ENCODE data around the gene UTP14A.

The UTP14A gene

DNA sequence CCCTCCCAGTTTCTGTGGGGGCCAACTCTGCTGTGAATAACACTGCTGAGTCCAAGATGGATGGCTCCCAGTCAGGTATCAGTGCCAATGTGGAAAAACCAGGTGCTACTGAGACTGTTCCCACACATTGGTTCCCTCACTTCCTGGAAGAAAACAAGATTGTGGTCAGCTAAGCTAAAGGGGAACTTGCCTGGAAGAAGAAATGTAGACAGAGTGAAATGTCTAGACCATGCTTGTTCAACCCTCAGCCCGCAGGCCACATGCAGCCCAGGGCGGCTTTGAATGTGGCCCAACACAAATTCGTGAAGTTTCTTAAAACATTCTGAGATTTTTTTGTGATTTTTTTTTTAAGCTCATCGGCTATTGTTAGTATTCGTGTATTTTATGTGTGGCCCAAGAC lies 28.6 kb upstream of the UTP14A start:
- Histone ChIP-seq H3K4me1 (ENCODE audit: control insufficient read depth in 1 of 2, insufficient read depth in 1 of 2, low read depth in 1 of 2, low read length in 1 of 2) (no peaks in the 10 kb centered on the region), H3K9me3 (no peaks in the 10 kb centered on the region), H3K27ac (no peak overlapping the region), H3K4me3 (ENCODE audit: low read depth in 1 of 2, low read length in 1 of 2) (no peak overlapping the region), H3K27me3 (no peaks in the 10 kb centered on the region), H3K36me3 (no peaks in the 10 kb centered on the region)
- TF ChIP-seq, protein P1, sequence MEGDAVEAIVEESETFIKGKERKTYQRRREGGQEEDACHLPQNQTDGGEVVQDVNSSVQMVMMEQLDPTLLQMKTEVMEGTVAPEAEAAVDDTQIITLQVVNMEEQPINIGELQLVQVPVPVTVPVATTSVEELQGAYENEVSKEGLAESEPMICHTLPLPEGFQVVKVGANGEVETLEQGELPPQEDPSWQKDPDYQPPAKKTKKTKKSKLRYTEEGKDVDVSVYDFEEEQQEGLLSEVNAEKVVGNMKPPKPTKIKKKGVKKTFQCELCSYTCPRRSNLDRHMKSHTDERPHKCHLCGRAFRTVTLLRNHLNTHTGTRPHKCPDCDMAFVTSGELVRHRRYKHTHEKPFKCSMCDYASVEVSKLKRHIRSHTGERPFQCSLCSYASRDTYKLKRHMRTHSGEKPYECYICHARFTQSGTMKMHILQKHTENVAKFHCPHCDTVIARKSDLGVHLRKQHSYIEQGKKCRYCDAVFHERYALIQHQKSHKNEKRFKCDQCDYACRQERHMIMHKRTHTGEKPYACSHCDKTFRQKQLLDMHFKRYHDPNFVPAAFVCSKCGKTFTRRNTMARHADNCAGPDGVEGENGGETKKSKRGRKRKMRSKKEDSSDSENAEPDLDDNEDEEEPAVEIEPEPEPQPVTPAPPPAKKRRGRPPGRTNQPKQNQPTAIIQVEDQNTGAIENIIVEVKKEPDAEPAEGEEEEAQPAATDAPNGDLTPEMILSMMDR (IDR thresholded peaks at IDR 0.05) = no peak

DNA sequence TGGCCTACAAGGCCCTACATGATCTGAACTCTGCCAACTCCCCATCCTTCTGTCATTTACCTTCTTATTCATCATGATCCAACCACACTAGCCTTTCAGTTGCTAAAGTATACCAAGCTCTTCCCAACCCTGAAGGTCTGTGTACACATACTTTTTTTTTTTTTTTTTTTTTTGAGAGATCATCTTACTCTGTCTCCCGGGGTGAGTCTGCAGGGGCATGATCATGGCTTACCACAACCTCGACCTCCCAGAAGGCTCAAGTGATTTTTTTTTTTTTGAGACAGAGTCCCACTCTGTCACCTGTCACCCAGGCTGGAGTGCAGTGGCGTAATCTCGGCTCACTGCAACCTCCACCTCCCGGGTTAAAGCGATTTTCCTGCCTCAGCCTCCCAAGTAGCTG lies 5.9 kb upstream of the UTP14A start:
- Histone ChIP-seq H3K9me3 (no peaks in the 10 kb centered on the region), H3K27ac (no peak overlapping the region), H3K27me3 (no peaks in the 10 kb centered on the region), H3K4me1 (ENCODE audit: control insufficient read depth in 1 of 2, insufficient read depth in 1 of 2, low read depth in 1 of 2, low read length in 1 of 2) (no peaks in the 10 kb centered on the region), H3K4me3 (ENCODE audit: low read depth in 1 of 2, low read length in 1 of 2) (no peak overlapping the region), H3K36me3 (no peaks in the 10 kb centered on the region)
- TF ChIP-seq, protein P1 (IDR thresholded peaks at IDR 0.05) = no peak

GRCh38 chrX:129908636-129909035 lies 2.7 kb downstream of the UTP14A start:
- peaks cover 4% of the 10 kb centered on the region for H3K36me3 ChIP-seq
- H3K4me3 ChIP-seq (ENCODE audit: low read depth in 1 of 2, low read length in 1 of 2) = no peak overlapping the region
- no peak overlapping the region for H3K27ac ChIP-seq
- H3K9me3 ChIP-seq = no peaks in the 10 kb centered on the region
- no peaks in the 10 kb centered on the region for H3K27me3 ChIP-seq
- TF ChIP-seq, protein P1 (IDR thresholded peaks at IDR 0.05) = no peak
- peaks cover 10 to 13% of the 10 kb centered on the region in 2 experiments for H3K4me1 ChIP-seq (ENCODE audit: control insufficient read depth in 1 of 2, insufficient read depth in 1 of 2, low read depth in 1 of 2, low read length in 1 of 2)

DNA sequence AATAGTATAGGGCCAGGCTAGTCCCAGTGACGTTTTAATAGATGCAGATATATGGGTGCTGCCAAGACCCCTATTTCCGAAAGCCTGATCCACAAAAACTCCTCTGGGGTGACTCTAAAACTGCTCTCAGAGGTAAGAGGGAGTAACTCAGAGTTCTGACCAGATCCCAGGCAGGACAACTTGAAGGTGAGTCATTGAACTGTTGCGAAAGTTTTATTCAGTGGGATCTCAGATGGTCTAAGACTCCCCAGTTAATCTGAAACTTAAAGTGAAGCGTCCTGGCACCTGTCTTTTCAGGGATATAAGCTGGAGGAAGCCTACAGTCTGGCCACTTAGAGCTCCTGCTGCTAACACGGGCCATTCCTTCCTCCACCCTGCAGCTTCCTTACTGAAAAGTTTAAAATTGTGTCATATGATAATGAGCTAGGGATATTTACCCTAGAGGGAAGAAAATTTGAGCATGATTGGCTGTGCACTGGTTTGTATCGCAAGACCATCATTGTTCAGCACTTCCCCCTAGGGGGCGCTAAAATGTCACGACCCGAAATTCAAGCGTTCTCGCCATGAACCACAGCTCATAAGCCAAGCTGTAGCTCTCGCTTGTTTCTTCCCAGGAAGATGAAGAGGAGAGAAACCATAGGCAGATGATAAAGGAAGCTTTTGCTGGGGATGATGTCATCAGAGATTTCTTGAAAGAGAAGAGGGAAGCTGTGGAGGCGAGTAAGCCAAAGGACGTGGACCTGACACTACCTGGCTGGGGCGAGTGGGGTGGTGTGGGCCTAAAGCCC lies 19.5 kb downstream of the UTP14A start:
- Histone ChIP-seq H3K27me3 (no peaks in the 10 kb centered on the region), H3K36me3 (no peaks in the 10 kb centered on the region), H3K27ac (no peak overlapping the region), H3K4me3 (ENCODE audit: low read depth in 1 of 2, low read length in 1 of 2) (no peak overlapping the region), H3K4me1 (ENCODE audit: control insufficient read depth in 1 of 2, insufficient read depth in 1 of 2, low read depth in 1 of 2, low read length in 1 of 2) (peaks cover 20 to 22% of the 10 kb centered on the region in 2 experiments), H3K9me3 (no peaks in the 10 kb centered on the region)
- TF ChIP-seq, protein P1 (IDR thresholded peaks at IDR 0.05) = peak; percentile 67

DNA sequence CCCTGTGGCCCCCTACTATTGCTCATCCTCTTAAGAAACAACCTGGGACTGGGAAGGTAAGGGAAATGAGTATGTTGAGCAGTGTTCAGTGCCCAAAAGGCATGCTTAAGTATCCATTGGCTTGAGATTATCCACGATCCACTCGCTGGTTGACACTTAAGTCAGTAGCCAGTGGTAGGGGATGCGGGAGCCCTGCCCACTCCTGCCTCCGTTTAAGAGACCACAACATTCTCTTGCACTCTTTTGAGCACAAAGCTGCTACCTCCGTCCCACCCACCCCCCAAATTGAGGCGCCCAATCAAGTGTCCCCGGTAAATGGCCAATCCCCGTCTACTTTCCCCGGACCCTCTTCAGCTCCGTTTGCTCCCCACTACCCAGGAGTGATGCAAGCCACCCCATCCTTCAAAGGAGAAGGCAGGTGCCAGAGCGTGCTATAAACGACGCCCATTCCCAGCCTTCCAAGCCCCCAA lies 25.0 kb downstream of the UTP14A start:
- Histone ChIP-seq H3K4me1 (ENCODE audit: control insufficient read depth in 1 of 2, insufficient read depth in 1 of 2, low read depth in 1 of 2, low read length in 1 of 2) (peaks cover 22 to 25% of the 10 kb centered on the region in 2 experiments), H3K27me3 (peaks cover 8% of the 10 kb centered on the region), H3K36me3 (no peaks in the 10 kb centered on the region), H3K27ac (peak overlapping the region; percentile 93), H3K4me3 (ENCODE audit: low read depth in 1 of 2, low read length in 1 of 2) (peak overlapping the region; percentile 57 to 68), H3K9me3 (no peaks in the 10 kb centered on the region)
- TF ChIP-seq, protein P1 (IDR thresholded peaks at IDR 0.05) = no peak
